ENCODE data around the gene ARL5B. TPM values are rescaled to one million over a fixed set of nuclear protein-coding genes. Genes with fewer than 3 reads are reported as not detected.

The ARL5B gene, protein sequence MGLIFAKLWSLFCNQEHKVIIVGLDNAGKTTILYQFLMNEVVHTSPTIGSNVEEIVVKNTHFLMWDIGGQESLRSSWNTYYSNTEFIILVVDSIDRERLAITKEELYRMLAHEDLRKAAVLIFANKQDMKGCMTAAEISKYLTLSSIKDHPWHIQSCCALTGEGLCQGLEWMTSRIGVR
- 10 to 100 TPM in 1 of 2 donors, 1 to 10 TPM in 1; 8.6 to 13.8 TPM for total RNA-seq

DNA sequence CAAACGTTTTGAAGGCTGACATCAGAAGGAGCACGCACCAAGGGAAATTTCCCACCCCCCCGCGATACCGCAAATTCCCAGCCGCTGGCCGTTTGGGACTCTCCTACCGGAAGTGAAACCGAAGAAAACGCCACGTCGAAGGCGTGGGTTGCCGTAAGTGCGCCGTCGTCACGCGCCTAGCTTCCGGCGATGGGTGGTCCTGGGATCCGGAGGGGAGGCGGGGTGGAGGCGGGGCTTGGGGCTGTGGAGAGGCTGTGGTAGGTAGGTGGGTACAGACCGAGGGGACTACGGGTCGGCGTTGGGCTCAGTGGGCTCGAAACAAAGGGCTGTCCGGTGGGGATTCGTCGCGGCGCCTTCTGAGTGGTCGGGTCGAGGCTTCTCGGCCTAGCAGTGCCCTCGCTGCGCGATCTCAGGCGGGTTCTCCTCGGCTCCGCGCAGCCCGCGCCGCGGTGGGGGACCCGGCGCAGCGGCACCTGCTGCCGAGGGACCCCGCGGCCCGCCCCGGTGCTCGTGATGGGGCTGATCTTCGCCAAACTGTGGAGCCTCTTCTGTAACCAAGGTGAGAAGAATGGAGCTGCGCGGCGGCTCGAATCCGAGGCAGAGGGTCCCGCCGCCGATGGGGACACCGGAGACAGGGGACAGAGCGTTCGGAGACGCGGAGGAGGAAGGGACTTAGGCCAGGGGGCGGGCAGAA, at the start of gene ARL5B:
Gene ARL5B, plus strand, starts transcription at position 307 of the 694 bp plus-strand sequence. Its CDS starts 207 bp downstream, at position 514.
- 0 to 1% methylated on average over 26 to 67 of the region's 72 CpGs for WGBS, 2 donors
- intact Hi-C loops (cut with DNase I): no loop called here
- ATAC-seq: peak; percentile 97

DNA sequence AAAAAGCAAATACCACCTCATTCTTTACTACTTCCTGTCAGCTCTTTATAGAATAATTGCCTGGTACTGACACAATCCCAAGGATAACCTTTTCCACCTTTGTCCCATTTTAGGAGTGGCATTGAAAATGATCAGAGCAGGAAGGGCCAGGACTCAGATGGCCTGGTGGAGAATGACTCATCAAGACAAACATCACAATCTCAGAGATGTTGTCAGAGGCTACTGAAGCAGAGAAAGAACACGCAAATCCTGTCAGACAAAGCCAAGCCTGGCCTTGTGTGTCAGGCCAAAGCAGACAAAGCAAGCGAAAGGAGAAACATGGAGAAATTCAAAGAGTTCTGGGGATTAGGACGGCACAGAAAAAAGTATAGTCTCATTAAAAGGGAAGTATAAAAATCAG, 48.7 kb upstream of the ARL5B start:
- Histone ChIP-seq H3K4me1 (peaks cover 5% of the 10 kb centered on the region), H3K27ac (peak overlapping the region in 2 of 4 donors; percentile 6 to 43), H3K4me3 (no peak overlapping the region), H3K27me3 (no peaks in the 10 kb centered on the region), H3K36me3 (replicated peaks in 1 of 2; ENCODE audit: insufficient read depth in 1 of 2, low read depth in 2 of 2) (peaks cover 0 to 2% of the 10 kb centered on the region in 2 donors), H3K9me3 (no peaks in the 10 kb centered on the region)
- WGBS, 2 donors: 68 to 73% methylated on average over 3 of the region's 3 CpGs
- TF ChIP-seq, protein P1, sequence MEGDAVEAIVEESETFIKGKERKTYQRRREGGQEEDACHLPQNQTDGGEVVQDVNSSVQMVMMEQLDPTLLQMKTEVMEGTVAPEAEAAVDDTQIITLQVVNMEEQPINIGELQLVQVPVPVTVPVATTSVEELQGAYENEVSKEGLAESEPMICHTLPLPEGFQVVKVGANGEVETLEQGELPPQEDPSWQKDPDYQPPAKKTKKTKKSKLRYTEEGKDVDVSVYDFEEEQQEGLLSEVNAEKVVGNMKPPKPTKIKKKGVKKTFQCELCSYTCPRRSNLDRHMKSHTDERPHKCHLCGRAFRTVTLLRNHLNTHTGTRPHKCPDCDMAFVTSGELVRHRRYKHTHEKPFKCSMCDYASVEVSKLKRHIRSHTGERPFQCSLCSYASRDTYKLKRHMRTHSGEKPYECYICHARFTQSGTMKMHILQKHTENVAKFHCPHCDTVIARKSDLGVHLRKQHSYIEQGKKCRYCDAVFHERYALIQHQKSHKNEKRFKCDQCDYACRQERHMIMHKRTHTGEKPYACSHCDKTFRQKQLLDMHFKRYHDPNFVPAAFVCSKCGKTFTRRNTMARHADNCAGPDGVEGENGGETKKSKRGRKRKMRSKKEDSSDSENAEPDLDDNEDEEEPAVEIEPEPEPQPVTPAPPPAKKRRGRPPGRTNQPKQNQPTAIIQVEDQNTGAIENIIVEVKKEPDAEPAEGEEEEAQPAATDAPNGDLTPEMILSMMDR (IDR thresholded peaks at IDR 0.05): no peak
- TF ChIP-seq POLR2A (IDR thresholded peaks at IDR 0.05): no peak
- intact Hi-C loops (cut with DNase I): no loop called here
- peak in 1 of 4 donors; percentile 40 for DNase-seq
- peak; percentile 47 for ATAC-seq

More for the DNA sequence above, at the start of gene ARL5B:
- no peaks in the 10 kb centered on the region for H3K9me3 ChIP-seq
- H3K27me3 ChIP-seq: no peaks in the 10 kb centered on the region
- TF ChIP-seq POLR2A (IDR thresholded peaks at IDR 0.05): peak; percentile 85 to 95 (median 94)
- TF ChIP-seq, protein P1 (IDR thresholded peaks at IDR 0.05): peak in 2 of 7 experiments; percentile 0 to 3
- H3K4me1 ChIP-seq: peaks cover 35% of the 10 kb centered on the region
- peak; percentile 98 to 99 (median 98) for DNase-seq
- peak within 1 kb of the TSS; percentile 78 to 80 for H3K4me3 ChIP-seq
- no peaks in the 10 kb centered on the region for H3K36me3 ChIP-seq (replicated peaks in 1 of 2; ENCODE audit: insufficient read depth in 1 of 2, low read depth in 2 of 2)
- H3K27ac ChIP-seq: peak within 1 kb of the TSS; percentile 94 to 100 (median 98)

DNA sequence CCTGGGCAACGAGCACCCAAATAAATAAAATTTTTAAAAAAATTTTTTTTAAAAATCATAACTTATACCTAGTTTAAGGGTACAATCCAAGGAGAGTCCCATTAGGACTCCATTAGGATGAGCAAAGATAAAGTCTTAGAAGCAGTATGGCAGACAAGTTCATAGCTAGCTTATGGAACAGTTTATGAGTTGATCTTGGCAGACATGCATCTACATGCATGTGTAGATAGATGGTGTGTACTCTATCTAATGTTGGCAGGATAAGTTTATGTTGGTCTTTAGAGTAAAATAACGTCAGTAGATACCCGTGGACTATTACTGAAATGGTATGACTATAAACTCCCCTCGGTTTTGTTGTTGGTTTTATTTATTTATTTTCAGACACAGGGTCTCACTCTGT, 48.1 kb upstream of the ARL5B start:
- Histone ChIP-seq H3K27me3 (no peaks in the 10 kb centered on the region), H3K36me3 (replicated peaks in 1 of 2; ENCODE audit: insufficient read depth in 1 of 2, low read depth in 2 of 2) (peaks cover 0 to 2% of the 10 kb centered on the region in 2 donors), H3K9me3 (no peaks in the 10 kb centered on the region), H3K4me3 (no peak overlapping the region), H3K4me1 (peaks cover 5% of the 10 kb centered on the region), H3K27ac (no peak overlapping the region)
- TF ChIP-seq, protein P1 (IDR thresholded peaks at IDR 0.05): no peak
- TF ChIP-seq POLR2A (IDR thresholded peaks at IDR 0.05): no peak
- no peak for ATAC-seq
- DNase-seq: no peak
- 95 to 99% methylated on average over 4 of the region's 4 CpGs for WGBS, 2 donors
- intact Hi-C loops (cut with DNase I): no loop called here

DNA sequence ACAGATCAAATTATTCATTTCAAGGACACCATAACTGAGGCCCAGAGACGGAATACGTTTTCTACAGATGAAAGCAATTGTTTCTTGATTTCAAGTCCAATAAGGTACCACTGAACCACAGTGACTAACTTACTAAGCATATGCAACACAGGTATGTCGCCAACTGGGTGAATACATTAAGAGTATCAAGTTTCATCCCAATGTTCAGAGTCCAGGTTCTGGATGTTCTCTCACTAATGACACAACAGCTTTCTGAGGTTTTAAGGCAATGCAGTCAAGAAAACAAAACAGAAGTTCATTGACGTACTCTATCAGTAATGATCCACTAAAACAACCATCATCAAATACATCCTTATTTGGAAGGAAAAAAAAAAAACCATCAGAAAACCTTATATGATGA, 43.6 kb upstream of the ARL5B start:
- peaks cover 0 to 2% of the 10 kb centered on the region in 2 donors for H3K36me3 ChIP-seq (replicated peaks in 1 of 2; ENCODE audit: insufficient read depth in 1 of 2, low read depth in 2 of 2)
- WGBS, 2 donors: 70 to 78% methylated on average over 4 of the region's 4 CpGs
- no peak overlapping the region for H3K4me3 ChIP-seq
- DNase-seq (no peak), ATAC-seq (no peak)
- H3K27me3 ChIP-seq: no peaks in the 10 kb centered on the region
- no peak overlapping the region for H3K27ac ChIP-seq
- TF ChIP-seq, protein P1 (IDR thresholded peaks at IDR 0.05): no peak
- intact Hi-C loops (cut with DNase I): no loop called here
- H3K9me3 ChIP-seq: no peaks in the 10 kb centered on the region
- H3K4me1 ChIP-seq: peaks cover 2% of the 10 kb centered on the region
